Breast epithelium (tissue), 4 donors: ENCODE data around the gene PITRM1. TPM values are rescaled to one million over a fixed set of nuclear protein-coding genes. Genes with fewer than 3 reads are reported as not detected.
"Not testable (repeated sequence)": the region's sequence is repeated elsewhere in the genome, so short reads cannot be mapped to it uniquely, and the experiment has no call there.

Experiments used
- DNase-seq, 2 donors: peaks; one replicate each; pipeline ENCODE4 v3.0.0-alpha.2; 2019; ENCODE audit warnings: low spot score in 2 of 2
- H3K27ac ChIP-seq, 2 donors: fragments of 200-600 bp; sonication (generic) in 1 of 2; one replicate each; pipeline ENCODE4 v1.5.1; 2016 to 2019; ENCODE audit warnings: mild to moderate bottlenecking in 1 of 2
- H3K27me3 ChIP-seq, 2 donors: fragments of 200-600 bp; sonication (generic) in 1 of 2; one replicate each; pipeline versions ENCODE4 v1.5.1 to v1.6.0; 2017 to 2019; ENCODE audit warnings: control low read depth in 1 of 2, mild to moderate bottlenecking in 1 of 2
- H3K36me3 ChIP-seq: fragments of 200-600 bp; one replicate; pipeline ENCODE4 v1.5.1; 2019
- H3K4me1 ChIP-seq, 2 donors: fragments of 200-600 bp; sonication (generic); one replicate each; pipeline ENCODE4 v1.5.1; 2016 to 2019; ENCODE audit warnings: control low read depth in 1 of 2
- H3K4me3 ChIP-seq, 3 donors: fragments of 200-600 bp; sonication (generic); 1 replicate in 2 of 3; 2 replicates in 1 of 3; pipeline ENCODE4 v1.5.1; 2016 to 2019; ENCODE audit warnings: mild to moderate bottlenecking in 3 of 3, moderate library complexity in 2 of 3
- H3K9me3 ChIP-seq, 2 donors: fragments of 200-600 bp; sonication (generic) in 1 of 2; one replicate each; pipeline ENCODE4 v1.5.1; 2016 to 2019; ENCODE audit warnings: control low read depth in 1 of 2
- POLR2A ChIP-seq: fragments of 450-650 bp; IDR thresholded peaks from one replicate; pipeline ENCODE4 v1.6.1; 2016; ENCODE audit warnings: antibody characterized with exemption, mild to moderate bottlenecking, moderate library complexity
- POLR2AphosphoS5 ChIP-seq, 3 donors: sonication (generic); formaldehyde crosslinking; IDR thresholded peaks; one replicate each; pipeline ENCODE4 v1.6.1; 2017; ENCODE audit warnings: antibody characterized with exemption in 3 of 3
- intact Hi-C: fragments of 100-400 bp; cut with DNase I; formaldehyde crosslinking; loops from one replicate; pipeline ENCODE4 v1.15.1; 2023; ENCODE audit warnings: low total_unique reads
- total RNA-seq, 3 donors: library from RNA; depleted of rRNA; stranded (reverse); fragments of >200 nt; gene quantifications; one replicate each; pipeline ENCODE4 v1.1.0, GENCODE V29; 2016
- TF ChIP-seq, protein P1 (sequence below), 3 donors: fragments of 450-650 bp; IDR thresholded peaks; one replicate each; pipeline ENCODE4 v1.5.1; 2016 to 2017; ENCODE audit warnings: antibody characterized with exemption in 3 of 3, mild to moderate bottlenecking in 3 of 3, moderate library complexity in 3 of 3

Gene PITRM1, protein sequence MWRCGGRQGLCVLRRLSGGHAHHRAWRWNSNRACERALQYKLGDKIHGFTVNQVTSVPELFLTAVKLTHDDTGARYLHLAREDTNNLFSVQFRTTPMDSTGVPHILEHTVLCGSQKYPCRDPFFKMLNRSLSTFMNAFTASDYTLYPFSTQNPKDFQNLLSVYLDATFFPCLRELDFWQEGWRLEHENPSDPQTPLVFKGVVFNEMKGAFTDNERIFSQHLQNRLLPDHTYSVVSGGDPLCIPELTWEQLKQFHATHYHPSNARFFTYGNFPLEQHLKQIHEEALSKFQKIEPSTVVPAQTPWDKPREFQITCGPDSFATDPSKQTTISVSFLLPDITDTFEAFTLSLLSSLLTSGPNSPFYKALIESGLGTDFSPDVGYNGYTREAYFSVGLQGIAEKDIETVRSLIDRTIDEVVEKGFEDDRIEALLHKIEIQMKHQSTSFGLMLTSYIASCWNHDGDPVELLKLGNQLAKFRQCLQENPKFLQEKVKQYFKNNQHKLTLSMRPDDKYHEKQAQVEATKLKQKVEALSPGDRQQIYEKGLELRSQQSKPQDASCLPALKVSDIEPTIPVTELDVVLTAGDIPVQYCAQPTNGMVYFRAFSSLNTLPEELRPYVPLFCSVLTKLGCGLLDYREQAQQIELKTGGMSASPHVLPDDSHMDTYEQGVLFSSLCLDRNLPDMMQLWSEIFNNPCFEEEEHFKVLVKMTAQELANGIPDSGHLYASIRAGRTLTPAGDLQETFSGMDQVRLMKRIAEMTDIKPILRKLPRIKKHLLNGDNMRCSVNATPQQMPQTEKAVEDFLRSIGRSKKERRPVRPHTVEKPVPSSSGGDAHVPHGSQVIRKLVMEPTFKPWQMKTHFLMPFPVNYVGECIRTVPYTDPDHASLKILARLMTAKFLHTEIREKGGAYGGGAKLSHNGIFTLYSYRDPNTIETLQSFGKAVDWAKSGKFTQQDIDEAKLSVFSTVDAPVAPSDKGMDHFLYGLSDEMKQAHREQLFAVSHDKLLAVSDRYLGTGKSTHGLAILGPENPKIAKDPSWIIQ
- total RNA-seq, result 10 to 100 TPM; 64.9 to 76.0 (median 75.8) TPM

DNA sequence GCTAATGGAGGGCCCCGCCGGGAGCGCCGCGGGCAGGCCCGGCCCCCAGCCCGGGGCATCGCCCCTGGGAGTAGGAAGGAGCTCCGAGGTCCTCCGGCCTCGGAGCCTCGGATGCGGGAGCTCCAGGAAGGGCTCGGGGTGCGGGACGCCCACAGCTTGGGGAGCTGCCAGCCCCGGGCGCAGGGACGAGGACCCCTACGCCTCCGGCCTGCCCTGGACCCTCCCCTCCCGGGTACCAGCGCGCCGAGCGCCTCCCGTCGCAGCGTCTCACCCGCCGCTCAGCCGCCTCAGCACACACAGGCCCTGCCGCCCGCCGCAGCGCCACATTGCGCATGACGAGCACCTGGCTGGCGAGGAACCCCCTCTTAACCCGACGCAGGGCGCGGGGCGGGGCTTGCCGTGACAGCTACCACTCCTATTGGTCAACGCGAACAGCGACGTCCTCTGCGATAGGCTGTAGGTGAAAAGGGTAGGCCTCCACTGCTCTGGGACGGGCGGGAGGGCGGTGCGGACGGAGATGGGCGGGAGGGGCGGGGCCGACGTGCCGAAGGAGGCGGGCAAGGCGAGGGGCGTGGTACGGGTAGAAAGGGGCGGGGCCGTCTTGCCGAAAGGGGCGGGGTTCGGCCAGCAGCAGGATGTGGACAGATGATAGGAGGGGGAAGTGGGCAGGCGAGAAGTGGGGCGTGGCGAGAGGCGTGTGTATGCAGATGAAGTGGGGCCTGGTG is at the start of gene PITRM1:
TSS of gene PITRM1 (minus strand) at position 337 of the 725 bp plus-strand sequence. CDS start at position 327, 10 bp downstream.
- peak within 1 kb of the TSS; percentile 91 to 94 (median 92) for H3K4me3 ChIP-seq
- intact Hi-C loops, result no loop called here
- no peaks in the 10 kb centered on the region for H3K36me3 ChIP-seq
- H3K27ac ChIP-seq, result peak within 1 kb of the TSS; percentile 90 to 91
- H3K27me3 ChIP-seq, result no peaks in the 10 kb centered on the region
- TF ChIP-seq POLR2AphosphoS5 (IDR thresholded peaks at IDR 0.05), result peak; percentile 97 to 99 (median 99)
- TF ChIP-seq, protein P1, sequence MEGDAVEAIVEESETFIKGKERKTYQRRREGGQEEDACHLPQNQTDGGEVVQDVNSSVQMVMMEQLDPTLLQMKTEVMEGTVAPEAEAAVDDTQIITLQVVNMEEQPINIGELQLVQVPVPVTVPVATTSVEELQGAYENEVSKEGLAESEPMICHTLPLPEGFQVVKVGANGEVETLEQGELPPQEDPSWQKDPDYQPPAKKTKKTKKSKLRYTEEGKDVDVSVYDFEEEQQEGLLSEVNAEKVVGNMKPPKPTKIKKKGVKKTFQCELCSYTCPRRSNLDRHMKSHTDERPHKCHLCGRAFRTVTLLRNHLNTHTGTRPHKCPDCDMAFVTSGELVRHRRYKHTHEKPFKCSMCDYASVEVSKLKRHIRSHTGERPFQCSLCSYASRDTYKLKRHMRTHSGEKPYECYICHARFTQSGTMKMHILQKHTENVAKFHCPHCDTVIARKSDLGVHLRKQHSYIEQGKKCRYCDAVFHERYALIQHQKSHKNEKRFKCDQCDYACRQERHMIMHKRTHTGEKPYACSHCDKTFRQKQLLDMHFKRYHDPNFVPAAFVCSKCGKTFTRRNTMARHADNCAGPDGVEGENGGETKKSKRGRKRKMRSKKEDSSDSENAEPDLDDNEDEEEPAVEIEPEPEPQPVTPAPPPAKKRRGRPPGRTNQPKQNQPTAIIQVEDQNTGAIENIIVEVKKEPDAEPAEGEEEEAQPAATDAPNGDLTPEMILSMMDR (IDR thresholded peaks at IDR 0.05), result peak in 1 of 3 donors; percentile 11
- TF ChIP-seq POLR2A, result peak; percentile 94
- DNase-seq, result peak; percentile 99
- H3K9me3 ChIP-seq, result no peaks in the 10 kb centered on the region
- peaks cover 0 to 7% of the 10 kb centered on the region in 2 donors for H3K4me1 ChIP-seq

DNA sequence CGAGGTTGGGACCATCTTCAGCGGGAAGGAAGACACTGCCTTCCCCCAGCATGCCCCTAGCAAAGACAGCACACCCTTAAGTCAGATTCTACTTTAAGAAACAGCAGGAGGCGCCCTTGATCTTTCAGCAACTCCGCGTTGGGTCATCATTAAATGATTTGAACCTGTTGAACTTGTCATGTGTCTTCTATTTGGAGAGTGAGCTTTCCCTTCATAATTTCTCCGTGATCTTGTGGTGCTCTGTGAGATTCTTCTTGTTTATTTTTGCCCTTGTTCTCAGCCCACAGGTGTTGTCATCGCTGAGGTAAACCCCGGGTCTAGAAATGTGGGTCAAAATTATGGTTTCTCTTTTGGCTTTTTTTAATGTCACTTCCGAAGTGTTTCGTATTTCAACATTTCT is 49.5 kb upstream of the PITRM1 start:
- Histone ChIP-seq H3K9me3 (no peaks in the 10 kb centered on the region), H3K27ac (peak overlapping the region in 1 of 2 donors; percentile 61), H3K27me3 (no peaks in the 10 kb centered on the region), H3K4me3 (peak overlapping the region in 1 of 3 donors; percentile 11), H3K36me3 (no peaks in the 10 kb centered on the region), H3K4me1 (no peaks in the 10 kb centered on the region)
- intact Hi-C loops, result no loop called here
- DNase-seq, result no peak
- TF ChIP-seq, protein P1 (IDR thresholded peaks at IDR 0.05), result no peak
- TF ChIP-seq POLR2A (no peak), POLR2AphosphoS5 (IDR thresholded peaks at IDR 0.05) (no peak)

- H3K4me3 ChIP-seq, H3K27me3 ChIP-seq, H3K4me1 ChIP-seq, DNase-seq, intact Hi-C loops, H3K36me3 ChIP-seq, H3K9me3 ChIP-seq: not testable (repeated sequence)
- H3K27ac ChIP-seq, result peak overlapping the region in 1 of 2 donors; percentile 61
These were observed 49.0 kb upstream of the PITRM1 start for GRCh38 chr10:3221601-3222000.

GRCh38 chr10:3220853-3221252 is 48.3 kb upstream of the PITRM1 start:
- Histone ChIP-seq H3K36me3 (no peaks in the 10 kb centered on the region), H3K27me3 (no peaks in the 10 kb centered on the region), H3K9me3 (no peaks in the 10 kb centered on the region), H3K4me3 (no peak overlapping the region), H3K27ac (no peak overlapping the region), H3K4me1 (no peaks in the 10 kb centered on the region)
- intact Hi-C loops, result no loop called here
- DNase-seq, result no peak
- no peak for TF ChIP-seq POLR2AphosphoS5 (IDR thresholded peaks at IDR 0.05)
- TF ChIP-seq, protein P1 (IDR thresholded peaks at IDR 0.05), result no peak

GRCh38 chr10:3219021-3219628 is 46.5 kb upstream of the PITRM1 start:
- not testable (repeated sequence) for H3K27me3 ChIP-seq

More at GRCh38 chr10:3219021-3219628, 46.5 kb upstream of the PITRM1 start:
- DNase-seq, intact Hi-C loops, H3K27ac ChIP-seq, H3K9me3 ChIP-seq, H3K36me3 ChIP-seq, H3K4me1 ChIP-seq, H3K4me3 ChIP-seq: not testable (repeated sequence)
